ENCODE measurements around the gene ADGRB3.
"Not testable (repeated sequence)": the region's sequence is repeated elsewhere in the genome, so short reads cannot be mapped to it uniquely, and the experiment has no call there.

Gene ADGRB3

GRCh38 chr6:69284176-69284730 lies 649.2 kb downstream of the ADGRB3 start:
- no peak for DNase-seq

- no peak for DNase-seq
Measured at GRCh38 chr6:69285054-69285453, 650.0 kb downstream of the ADGRB3 start.

- no peak for DNase-seq
Measured at GRCh38 chr6:69286331-69286730, 651.2 kb downstream of the ADGRB3 start.

GRCh38 chr6:69288198-69288597 lies 653.1 kb downstream of the ADGRB3 start:
- DNase-seq, result not testable (repeated sequence)

DNA sequence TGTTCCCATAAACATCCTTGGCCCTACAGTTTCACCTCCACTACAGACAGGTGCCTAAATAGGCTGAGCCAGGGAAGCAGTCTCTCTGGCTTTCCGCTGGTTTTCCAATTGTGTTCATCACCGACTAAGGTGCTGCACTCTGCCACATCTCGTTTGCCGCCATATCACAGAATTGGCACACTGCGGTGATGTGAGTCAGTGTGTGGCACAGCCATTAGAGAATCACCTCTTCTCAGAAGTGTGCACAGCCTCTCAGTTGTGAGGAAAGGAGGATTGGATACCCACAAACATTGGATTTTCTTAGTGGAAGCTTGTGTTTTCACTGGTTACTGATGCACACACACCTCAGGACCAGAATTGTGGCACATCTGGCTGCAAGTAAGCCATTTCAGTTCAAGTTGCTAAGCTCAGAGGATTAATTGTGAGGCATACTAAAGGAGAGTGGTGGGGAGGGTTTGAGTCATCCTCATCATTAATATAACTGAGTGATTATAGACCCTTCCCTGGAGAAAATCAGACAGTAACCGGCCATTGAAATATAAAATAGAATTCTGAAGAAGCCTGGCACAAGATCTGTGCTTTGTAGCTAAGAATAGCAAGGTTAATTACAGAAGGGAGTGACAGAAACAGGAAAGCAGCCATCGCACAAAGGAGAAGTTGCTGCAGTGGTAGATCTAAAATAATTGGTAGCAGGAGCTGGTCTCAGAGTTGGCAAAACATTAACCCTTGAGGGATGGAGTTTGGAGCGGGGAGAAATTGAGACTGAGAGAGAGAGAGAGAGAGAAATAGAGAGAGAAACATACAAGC lies 654.8 kb downstream of the ADGRB3 start:
- no peak for DNase-seq

DNA sequence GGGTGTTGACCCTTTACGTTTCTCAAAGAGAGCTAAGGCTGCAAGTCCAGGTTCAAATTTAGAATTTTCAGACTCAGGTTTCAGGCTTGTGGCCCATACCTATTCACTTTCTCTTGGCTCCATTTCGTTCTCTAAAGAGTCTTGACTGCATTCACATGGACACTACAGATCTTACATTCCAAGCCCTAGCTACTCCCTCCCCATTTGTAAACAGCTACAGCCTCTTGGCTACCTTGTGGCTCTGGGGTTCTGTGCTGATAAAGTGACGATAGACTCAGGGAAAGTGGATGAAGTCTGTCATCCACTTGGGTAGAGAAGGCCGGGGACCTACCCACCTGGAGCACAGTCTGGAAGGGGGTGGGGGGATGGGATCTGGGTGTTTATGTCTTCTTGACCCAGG lies 658.4 kb downstream of the ADGRB3 start:
- DNase-seq, result no peak

GRCh38 chr6:69294407-69294806 lies 659.3 kb downstream of the ADGRB3 start:
- no peak for DNase-seq

DNA sequence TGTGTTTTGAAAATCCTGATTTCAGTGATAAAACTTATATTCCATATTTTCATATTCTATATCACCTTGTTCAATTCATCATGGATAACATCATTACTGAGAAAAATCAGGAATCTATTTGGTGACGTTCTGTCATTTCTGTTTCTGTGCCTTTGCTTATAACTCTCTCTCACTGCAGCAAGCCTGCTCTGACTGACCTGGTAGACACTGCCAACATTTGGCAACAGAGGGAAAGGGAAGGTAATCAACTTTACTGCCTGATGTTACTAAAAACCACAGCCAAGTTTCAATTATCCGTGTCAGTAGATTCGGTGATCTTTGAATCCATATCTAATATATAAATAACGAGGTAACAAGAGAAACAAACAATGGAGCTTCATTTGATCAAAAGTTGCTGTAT lies 659.8 kb downstream of the ADGRB3 start:
- no peak for DNase-seq

- no peak for DNase-seq
Measured at GRCh38 chr6:69303382-69303781, 668.3 kb downstream of the ADGRB3 start.

- no peak for DNase-seq
Measured at GRCh38 chr6:69305456-69305855, 670.4 kb downstream of the ADGRB3 start.

GRCh38 chr6:69308584-69308983 lies 673.5 kb downstream of the ADGRB3 start:
- DNase-seq, result no peak

DNA sequence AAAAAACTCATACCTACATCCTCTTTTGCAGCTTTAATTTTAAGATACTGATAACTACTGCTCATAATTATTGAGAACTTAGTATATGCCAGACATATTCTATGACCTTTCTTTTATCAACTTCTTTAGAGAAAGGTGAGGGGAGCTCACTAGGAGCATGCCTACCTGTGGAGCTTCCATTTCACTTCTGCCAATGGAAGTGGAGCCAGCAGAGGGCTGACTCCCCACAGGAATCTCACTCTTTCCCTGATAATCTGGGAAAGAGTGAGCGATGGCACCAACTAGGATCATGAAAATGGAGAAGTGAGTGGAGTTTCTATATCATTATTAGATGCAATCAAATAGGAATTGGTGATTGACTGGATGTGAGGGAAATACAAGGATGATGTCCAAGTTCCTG lies 676.8 kb downstream of the ADGRB3 start:
- no peak for DNase-seq

GRCh38 chr6:69314001-69314400 lies 678.9 kb downstream of the ADGRB3 start:
- DNase-seq, result no peak

- DNase-seq, result no peak
Measured at GRCh38 chr6:69314531-69314930, 679.4 kb downstream of the ADGRB3 start.

DNA sequence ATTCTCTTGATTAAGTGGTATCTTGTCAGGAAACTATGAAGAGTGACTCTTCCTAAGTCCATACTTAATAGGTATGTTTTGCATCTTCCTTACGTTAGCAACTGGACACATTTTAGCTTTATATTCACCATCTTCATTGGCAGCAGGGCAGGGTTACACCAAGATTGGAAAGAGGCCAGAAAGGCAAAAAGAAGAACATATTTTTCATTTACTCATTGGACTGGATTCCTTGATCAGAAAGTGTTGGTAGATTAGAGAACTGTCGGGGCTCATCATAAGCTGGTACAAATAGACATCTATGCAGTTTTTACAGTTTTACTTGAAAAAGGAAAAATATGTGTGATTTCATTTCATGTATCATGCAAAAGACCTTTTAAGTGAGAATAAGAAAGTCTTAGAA lies 696.8 kb downstream of the ADGRB3 start:
- DNase-seq, result no peak

DNA sequence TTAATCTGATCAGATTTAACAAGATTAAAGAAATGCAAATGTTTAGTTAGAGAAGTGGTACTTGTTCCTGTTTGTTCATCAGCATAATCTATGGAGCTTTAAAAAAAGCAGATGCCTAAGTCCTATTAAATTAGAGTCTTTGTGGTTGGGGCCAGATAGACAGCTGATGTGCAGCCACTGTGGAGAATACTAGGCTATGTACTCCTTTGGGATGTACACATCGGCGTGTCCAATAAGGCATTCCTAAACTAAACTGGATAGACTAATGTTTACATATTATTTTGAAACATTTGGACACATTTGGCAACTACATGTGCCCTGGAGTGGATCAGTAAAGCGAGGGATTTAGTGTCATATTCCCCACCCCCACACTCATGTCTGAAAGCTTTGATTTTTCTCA lies 702.2 kb downstream of the ADGRB3 start:
- no peak for DNase-seq

GRCh38 chr6:69338431-69339162 lies 703.5 kb downstream of the ADGRB3 start:
- no peak for DNase-seq

- DNase-seq, result no peak
Measured at GRCh38 chr6:69339163-69339550, 704.1 kb downstream of the ADGRB3 start.

DNA sequence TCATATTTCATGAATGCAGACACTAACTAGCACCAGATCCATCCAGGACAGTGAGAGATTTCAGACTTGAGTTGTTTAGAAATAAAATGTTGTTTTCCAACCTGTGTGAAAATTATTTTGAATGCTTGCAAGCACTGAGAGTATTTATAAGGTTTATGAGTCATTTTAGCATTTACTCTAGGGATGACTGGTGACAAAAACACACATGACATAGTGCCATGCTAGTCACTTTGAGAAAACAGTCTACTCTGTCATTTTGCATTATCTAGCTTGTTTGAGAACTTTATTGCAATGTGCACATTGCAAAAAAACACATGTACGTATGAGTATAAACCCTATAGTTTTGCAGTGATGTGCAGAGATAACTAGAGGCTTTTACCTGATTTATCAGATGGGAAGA lies 705.1 kb downstream of the ADGRB3 start:
- no peak for DNase-seq

DNA sequence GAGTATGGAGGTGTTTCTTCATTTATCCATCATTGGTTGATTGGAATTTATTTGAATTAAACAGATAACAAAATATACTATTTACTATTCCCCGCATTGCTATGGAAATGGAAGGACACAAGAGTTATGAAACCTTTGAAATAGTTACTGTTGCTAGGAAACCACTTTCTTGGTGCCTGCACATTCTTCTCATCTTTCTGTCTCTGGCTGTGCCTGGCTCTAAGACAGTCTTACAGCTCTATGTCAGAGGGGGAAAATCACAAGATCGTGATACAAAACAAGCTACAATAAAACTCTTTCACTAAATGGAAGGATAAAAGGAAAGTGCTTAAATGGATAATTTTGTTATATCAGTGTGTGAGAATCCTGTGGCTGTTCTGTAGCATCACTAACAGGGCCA lies 708.8 kb downstream of the ADGRB3 start:
- no peak for DNase-seq

GRCh38 chr6:69349771-69350170 lies 714.7 kb downstream of the ADGRB3 start:
- DNase-seq, result no peak

GRCh38 chr6:69362209-69362608 lies 727.1 kb downstream of the ADGRB3 start:
- no peak for DNase-seq

GRCh38 chr6:69366831-69367230 lies 731.7 kb downstream of the ADGRB3 start:
- no peak for DNase-seq

- DNase-seq, result no peak
Measured at GRCh38 chr6:69368613-69369012, 733.5 kb downstream of the ADGRB3 start.
